Measurements from ENCODE around the gene MRO. TPM values are rescaled to one million over a fixed set of nuclear protein-coding genes. Genes with fewer than 3 reads are reported as not detected.
"Not testable (repeated sequence)": the region's sequence is repeated elsewhere in the genome, so short reads cannot be mapped to it uniquely, and the experiment has no call there.

Gene MRO
- total RNA-seq, 4 donors from 2014 or later, result 0.18 to 1.4 (median 0.49) TPM; not detected in 1

DNA sequence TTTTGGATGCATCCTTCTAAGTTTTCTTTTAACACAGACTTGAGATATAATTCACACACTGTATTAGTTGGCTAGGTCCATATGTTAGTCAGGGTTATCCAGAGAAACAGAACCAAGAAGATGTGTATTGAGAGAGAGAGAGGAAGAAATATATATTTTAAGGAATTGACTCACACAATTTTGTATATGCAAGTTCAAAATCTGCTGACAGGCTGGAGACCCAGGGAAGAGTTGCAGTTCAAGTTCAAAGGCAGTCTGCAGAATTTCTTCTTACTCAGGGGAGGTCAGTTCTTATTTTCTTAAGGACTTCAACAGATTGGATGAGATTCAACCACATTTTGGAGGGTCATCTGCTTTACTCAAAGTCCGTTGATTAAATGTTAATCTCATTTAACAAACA lies 23.0 kb upstream of the MRO start:
- no peak for ATAC-seq
- no peak overlapping the region for H3K4me3 ChIP-seq
- H3K27ac ChIP-seq, result peak overlapping the region in 3 of 4 donors; percentile 22 to 79 (median 52)
- H3K36me3 ChIP-seq, result no peaks in the 10 kb centered on the region
- no peak for TF ChIP-seq POLR2A (IDR thresholded peaks at IDR 0.05)
- TF ChIP-seq, protein P1, sequence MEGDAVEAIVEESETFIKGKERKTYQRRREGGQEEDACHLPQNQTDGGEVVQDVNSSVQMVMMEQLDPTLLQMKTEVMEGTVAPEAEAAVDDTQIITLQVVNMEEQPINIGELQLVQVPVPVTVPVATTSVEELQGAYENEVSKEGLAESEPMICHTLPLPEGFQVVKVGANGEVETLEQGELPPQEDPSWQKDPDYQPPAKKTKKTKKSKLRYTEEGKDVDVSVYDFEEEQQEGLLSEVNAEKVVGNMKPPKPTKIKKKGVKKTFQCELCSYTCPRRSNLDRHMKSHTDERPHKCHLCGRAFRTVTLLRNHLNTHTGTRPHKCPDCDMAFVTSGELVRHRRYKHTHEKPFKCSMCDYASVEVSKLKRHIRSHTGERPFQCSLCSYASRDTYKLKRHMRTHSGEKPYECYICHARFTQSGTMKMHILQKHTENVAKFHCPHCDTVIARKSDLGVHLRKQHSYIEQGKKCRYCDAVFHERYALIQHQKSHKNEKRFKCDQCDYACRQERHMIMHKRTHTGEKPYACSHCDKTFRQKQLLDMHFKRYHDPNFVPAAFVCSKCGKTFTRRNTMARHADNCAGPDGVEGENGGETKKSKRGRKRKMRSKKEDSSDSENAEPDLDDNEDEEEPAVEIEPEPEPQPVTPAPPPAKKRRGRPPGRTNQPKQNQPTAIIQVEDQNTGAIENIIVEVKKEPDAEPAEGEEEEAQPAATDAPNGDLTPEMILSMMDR (IDR thresholded peaks at IDR 0.05 in 4 of 5, conservative IDR thresholded peaks at IDR 0.05 in 1 of 5), result no peak
- intact Hi-C loops (cut with DNase I; ENCODE audit: low total_unique reads), result no loop called here
- H3K9me3 ChIP-seq, result no peaks in the 10 kb centered on the region
- H3K4me1 ChIP-seq, result peaks cover 26 to 41% of the 10 kb centered on the region in 2 donors
- in situ Hi-C loops (cut with MboI; ENCODE audit: low sequenced_read_pairs in 4 of 4), result no loop called here
- DNase-seq, result no peak
- no peaks in the 10 kb centered on the region for H3K27me3 ChIP-seq

DNA sequence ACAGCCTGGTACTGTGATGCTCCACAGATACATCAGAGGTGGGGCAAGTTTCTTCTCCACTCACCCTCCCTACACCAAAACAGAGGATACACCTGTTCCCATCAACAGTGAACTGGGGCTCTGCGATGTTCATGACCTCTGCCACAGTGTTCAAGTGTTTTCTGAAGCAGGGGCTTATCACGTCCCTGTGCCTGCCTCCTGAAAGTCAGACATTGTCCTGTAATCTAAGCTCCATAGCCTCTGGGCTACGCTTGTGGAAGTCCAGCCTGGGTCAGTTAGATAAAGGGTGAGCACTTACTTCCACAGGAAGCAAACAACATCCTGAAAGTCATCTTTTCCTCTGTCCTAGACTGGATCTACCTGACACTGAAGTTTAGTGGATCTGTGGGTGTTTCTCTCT lies 20.2 kb upstream of the MRO start:
- no peak overlapping the region for H3K4me3 ChIP-seq
- DNase-seq (no peak), ATAC-seq (no peak)
- H3K27ac ChIP-seq, result peak overlapping the region in 1 of 4 donors; percentile 47
- H3K27me3 ChIP-seq, result no peaks in the 10 kb centered on the region
- intact Hi-C loops (cut with DNase I; ENCODE audit: low total_unique reads), result no loop called here
- no peaks in the 10 kb centered on the region for H3K36me3 ChIP-seq
- H3K9me3 ChIP-seq, result no peaks in the 10 kb centered on the region
- in situ Hi-C loops (cut with MboI; ENCODE audit: low sequenced_read_pairs in 4 of 4), result no loop called here
- TF ChIP-seq, protein P1 (IDR thresholded peaks at IDR 0.05 in 4 of 5, conservative IDR thresholded peaks at IDR 0.05 in 1 of 5), result no peak
- TF ChIP-seq POLR2A (IDR thresholded peaks at IDR 0.05), result no peak
- peaks cover 24 to 28% of the 10 kb centered on the region in 2 donors for H3K4me1 ChIP-seq

DNA sequence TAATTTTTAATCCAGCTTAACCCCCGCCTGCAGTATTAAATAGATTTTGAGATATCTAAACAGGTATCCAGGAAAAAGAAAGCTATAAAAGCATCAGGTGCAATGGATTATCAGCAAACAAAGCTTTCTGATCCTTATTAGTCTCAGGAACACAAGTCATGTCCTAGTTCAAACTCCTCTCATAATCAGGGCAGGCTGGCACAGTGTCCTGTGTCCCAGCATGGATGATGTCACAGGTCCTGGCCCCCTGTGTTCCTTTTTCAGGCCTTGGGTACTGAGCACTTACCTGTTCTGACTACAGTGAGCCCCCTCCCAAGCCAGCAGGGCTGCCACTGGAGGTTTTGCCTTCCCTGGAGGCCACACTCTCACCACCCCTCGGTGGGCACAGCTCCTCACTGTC lies 19.5 kb upstream of the MRO start:
- Histone ChIP-seq H3K4me3 (no peak overlapping the region), H3K4me1 (peaks cover 17 to 22% of the 10 kb centered on the region in 2 donors), H3K27ac (no peak overlapping the region), H3K36me3 (no peaks in the 10 kb centered on the region), H3K9me3 (no peaks in the 10 kb centered on the region), H3K27me3 (no peaks in the 10 kb centered on the region)
- TF ChIP-seq, protein P1 (IDR thresholded peaks at IDR 0.05 in 4 of 5, conservative IDR thresholded peaks at IDR 0.05 in 1 of 5), result no peak
- TF ChIP-seq POLR2A (IDR thresholded peaks at IDR 0.05), result no peak
- in situ Hi-C loops (cut with MboI; ENCODE audit: low sequenced_read_pairs in 4 of 4) (no loop called here), intact Hi-C loops (cut with DNase I; ENCODE audit: low total_unique reads) (no loop called here)
- ATAC-seq, result no peak
- DNase-seq, result no peak

DNA sequence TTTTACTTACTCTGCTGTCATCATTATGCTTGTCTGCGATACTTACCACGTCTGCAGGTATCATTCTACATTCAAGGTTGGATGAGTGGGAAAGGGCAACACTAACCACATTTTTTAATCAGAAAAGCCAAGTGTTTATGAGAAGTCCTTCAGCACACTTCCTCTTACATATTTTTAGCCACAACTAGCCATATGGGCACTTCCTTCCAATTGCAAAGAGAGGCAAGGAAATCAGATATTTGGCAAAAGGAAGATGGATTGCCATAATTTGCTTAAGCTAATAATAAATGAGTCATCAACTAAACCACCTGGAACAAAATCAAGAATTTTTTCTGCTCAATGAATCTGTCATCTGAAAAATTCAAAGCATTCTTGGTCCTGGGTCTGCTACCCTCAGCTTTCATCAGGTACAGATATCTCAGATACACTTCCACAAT lies 16.7 kb upstream of the MRO start:
- Histone ChIP-seq H3K4me3 (no peak overlapping the region), H3K27ac (no peak overlapping the region), H3K36me3 (no peaks in the 10 kb centered on the region), H3K9me3 (no peaks in the 10 kb centered on the region), H3K4me1 (peaks cover 0 to 4% of the 10 kb centered on the region in 2 donors), H3K27me3 (no peaks in the 10 kb centered on the region)
- in situ Hi-C loops (cut with MboI; ENCODE audit: low sequenced_read_pairs in 4 of 4) (no loop called here), intact Hi-C loops (cut with DNase I; ENCODE audit: low total_unique reads) (no loop called here)
- no peak for TF ChIP-seq POLR2A (IDR thresholded peaks at IDR 0.05)
- TF ChIP-seq, protein P1 (IDR thresholded peaks at IDR 0.05 in 4 of 5, conservative IDR thresholded peaks at IDR 0.05 in 1 of 5), result no peak
- DNase-seq (no peak), ATAC-seq (no peak)

DNA sequence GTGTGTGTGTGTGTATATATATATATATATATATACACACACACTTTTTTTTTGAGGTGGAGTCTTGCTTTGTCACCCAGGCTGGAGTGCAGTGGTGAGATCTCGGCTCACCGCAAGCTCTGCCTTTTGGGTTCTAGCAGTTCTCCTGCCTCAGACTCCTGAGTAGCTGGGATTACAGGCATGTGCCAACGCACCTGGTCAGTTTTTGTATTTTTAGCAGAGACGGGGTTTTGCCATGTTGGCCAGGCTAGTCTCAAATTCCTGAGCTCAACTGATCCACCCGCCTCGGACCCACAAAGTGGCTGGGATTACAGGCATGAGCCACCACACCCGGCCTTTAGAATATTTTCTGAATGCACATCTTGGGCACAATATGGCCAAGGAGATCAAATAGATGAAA lies 13.7 kb upstream of the MRO start:
- in situ Hi-C loops (cut with MboI; ENCODE audit: low sequenced_read_pairs in 4 of 4), result not testable (repeated sequence)

More for the DNA sequence above, 13.7 kb upstream of the MRO start:
- DNase-seq; H3K9me3 ChIP-seq; H3K27ac ChIP-seq; H3K36me3 ChIP-seq; ATAC-seq; H3K4me3 ChIP-seq; intact Hi-C loops (cut with DNase I; ENCODE audit: low total_unique reads); H3K4me1 ChIP-seq; H3K27me3 ChIP-seq: not testable (repeated sequence)
